WTC11 (cell line): ENCODE measurements around the gene OSTC.

Source experiments
- CTCF ChIP-seq: fragments of 200-600 bp; IDR thresholded peaks from 2 replicates; pipeline ENCODE4 v1.8.0; 2022; ENCODE audit warnings: antibody characterized with exemption
- FOXJ3 ChIP-seq: sonication (generic); formaldehyde crosslinking; IDR thresholded peaks from 2 replicates; pipeline ENCODE4 v1.9.0; 2021; ENCODE audit warnings: missing genetic modification reagents, mild to moderate bottlenecking, borderline replicate concordance
- JUN ChIP-seq: sonication (generic); formaldehyde crosslinking; IDR thresholded peaks from 2 replicates; pipeline ENCODE4 v1.8.0; 2023; ENCODE audit warnings: mild to moderate bottlenecking, missing genetic modification reagents
- MLX ChIP-seq: sonication (generic); formaldehyde crosslinking; IDR thresholded peaks from 2 replicates; pipeline ENCODE4 v1.8.1; 2023; ENCODE audit warnings: mild to moderate bottlenecking, missing genetic modification reagents, moderate library complexity
- SMAD3 ChIP-seq: sonication (generic); formaldehyde crosslinking; IDR thresholded peaks from 2 replicates; pipeline ENCODE4 v1.8.0; 2022; ENCODE audit warnings: missing genetic modification reagents, mild to moderate bottlenecking, borderline replicate concordance
- USF2 ChIP-seq: sonication (generic); formaldehyde crosslinking; IDR thresholded peaks from 2 replicates; pipeline ENCODE4 v1.8.1; 2023; ENCODE audit warnings: mild to moderate bottlenecking, missing genetic modification reagents, moderate library complexity
- ZNF138 ChIP-seq: sonication (generic); formaldehyde crosslinking; conservative IDR thresholded peaks from 2 replicates; pipeline ENCODE4 v1.8.1; 2022; ENCODE audit warnings: mild to moderate bottlenecking, moderate library complexity, missing genetic modification reagents
- ZNF416 ChIP-seq: fragments of 250-450 bp; sonication (Bioruptor Pico); IDR thresholded peaks from 2 replicates; pipeline ENCODE4 v1.9.0; 2021; ENCODE audit warnings: mild to moderate bottlenecking, inconsistent platforms

GRCh38 chr4:108714880-108715279 lies 64.5 kb downstream of the OSTC start:
- no peak for TF ChIP-seq ZNF416 (CRISPR knock-in tag)
- TF ChIP-seq CTCF = no peak
- TF ChIP-seq JUN (CRISPR knock-in tag) = no peak
- TF ChIP-seq FOXJ3 = no peak
- TF ChIP-seq USF2 (CRISPR knock-in tag) = no peak
- TF ChIP-seq ZNF138 (CRISPR knock-in tag) = no peak
- no peak for TF ChIP-seq MLX (CRISPR knock-in tag)
- TF ChIP-seq SMAD3 (CRISPR knock-in tag) = no peak
